Measurements from ENCODE around the gene NCKAP5L. TPM values are rescaled to one million over a fixed set of nuclear protein-coding genes. Genes with fewer than 3 reads are reported as not detected.
A peak's percentile ranks its signal among the peaks of the same experiment; 100 is the strongest.
"Not testable (repeated sequence)": the region's sequence is repeated elsewhere in the genome, so short reads cannot be mapped to it uniquely, and the experiment has no call there.

The NCKAP5L gene
- polyA plus RNA-seq, 3 donors: 3.7 to 14.9 (median 6.8) TPM

DNA sequence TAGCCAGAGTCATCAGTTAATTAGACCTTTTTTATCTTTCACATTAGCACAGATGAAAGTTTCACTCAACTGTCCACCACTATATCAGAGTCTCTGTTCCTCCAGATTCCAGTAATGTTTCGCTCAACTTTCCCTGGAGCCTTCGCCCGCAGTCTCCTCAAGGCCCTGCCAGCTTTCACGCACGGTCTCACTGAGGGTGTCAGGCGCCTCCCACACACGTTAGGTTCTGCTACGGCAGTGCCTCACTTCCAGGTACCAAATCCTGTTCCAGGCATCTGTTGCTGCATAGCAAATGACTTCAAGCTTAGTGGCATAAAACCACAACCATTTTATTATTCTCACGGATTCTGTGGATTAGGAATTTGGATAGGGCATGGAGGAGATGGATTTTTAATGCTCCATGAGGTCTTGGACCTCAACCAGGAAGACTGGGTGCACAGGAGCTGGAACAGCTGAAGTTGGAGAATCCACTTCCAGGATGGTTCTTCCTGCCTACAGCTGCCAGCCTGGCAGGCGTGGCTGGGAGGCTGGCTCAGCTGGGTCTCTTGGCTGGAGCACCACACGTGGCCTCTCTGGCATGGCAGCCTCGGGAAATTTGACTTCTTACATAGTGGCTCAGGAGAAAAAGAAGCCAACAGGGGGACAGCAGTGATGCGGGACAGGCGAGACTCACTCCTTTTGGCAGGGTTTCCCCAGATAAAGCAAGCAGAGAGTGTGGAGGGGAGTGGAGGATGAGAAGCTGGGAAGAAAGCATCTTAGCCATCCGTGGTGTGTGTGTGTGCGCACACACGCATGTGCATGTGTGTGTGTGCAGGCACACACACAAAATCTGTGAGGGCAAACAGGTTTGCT is 36.0 kb upstream of the NCKAP5L start:
- Histone ChIP-seq H3K27me3 (ENCODE audit: control insufficient read depth in 2 of 2, insufficient read depth in 2 of 2, low read length in 2 of 2) (no peaks in the 10 kb centered on the region), H3K4me2 (replicated peaks; ENCODE audit: extremely low read depth, low read length, poor library complexity, severe bottlenecking) (no peak overlapping the region), H3K4me3 (replicated peaks in 1 of 3; ENCODE audit: low read depth in 2 of 3, low read length in 3 of 3) (no peak overlapping the region), H3K9me3 (replicated peaks in 1 of 2; ENCODE audit: control insufficient read depth in 1 of 2, insufficient read depth in 1 of 2, low read length in 2 of 2) (no peaks in the 10 kb centered on the region), H2AFZ (ENCODE audit: insufficient read depth, low read depth, low read length, poor library complexity, severe bottlenecking) (no peak overlapping the region), H3K36me3 (replicated peaks in 1 of 2; ENCODE audit: control insufficient read depth in 1 of 2, insufficient read depth in 2 of 2, low read length in 2 of 2) (no peaks in the 10 kb centered on the region), H4K20me1 (ENCODE audit: insufficient read depth, low read length) (no peaks in the 10 kb centered on the region), H3K4me1 (ENCODE audit: control insufficient read depth in 1 of 2, insufficient read depth in 2 of 2, low read length in 2 of 2) (no peaks in the 10 kb centered on the region), H3K79me2 (ENCODE audit: insufficient read depth, low read length) (no peaks in the 10 kb centered on the region), H3K9ac (ENCODE audit: insufficient read depth, low read length, poor library complexity, severe bottlenecking) (no peak overlapping the region), H3K27ac (ENCODE audit: low read depth in 1 of 2, low read length in 2 of 2) (no peak overlapping the region)
- H3K27ac Mint-ChIP-seq: no peak overlapping the region
- TF ChIP-seq, protein P1, sequence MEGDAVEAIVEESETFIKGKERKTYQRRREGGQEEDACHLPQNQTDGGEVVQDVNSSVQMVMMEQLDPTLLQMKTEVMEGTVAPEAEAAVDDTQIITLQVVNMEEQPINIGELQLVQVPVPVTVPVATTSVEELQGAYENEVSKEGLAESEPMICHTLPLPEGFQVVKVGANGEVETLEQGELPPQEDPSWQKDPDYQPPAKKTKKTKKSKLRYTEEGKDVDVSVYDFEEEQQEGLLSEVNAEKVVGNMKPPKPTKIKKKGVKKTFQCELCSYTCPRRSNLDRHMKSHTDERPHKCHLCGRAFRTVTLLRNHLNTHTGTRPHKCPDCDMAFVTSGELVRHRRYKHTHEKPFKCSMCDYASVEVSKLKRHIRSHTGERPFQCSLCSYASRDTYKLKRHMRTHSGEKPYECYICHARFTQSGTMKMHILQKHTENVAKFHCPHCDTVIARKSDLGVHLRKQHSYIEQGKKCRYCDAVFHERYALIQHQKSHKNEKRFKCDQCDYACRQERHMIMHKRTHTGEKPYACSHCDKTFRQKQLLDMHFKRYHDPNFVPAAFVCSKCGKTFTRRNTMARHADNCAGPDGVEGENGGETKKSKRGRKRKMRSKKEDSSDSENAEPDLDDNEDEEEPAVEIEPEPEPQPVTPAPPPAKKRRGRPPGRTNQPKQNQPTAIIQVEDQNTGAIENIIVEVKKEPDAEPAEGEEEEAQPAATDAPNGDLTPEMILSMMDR (IDR thresholded peaks at IDR 0.05): no peak
- WGBS (ENCODE audit: insufficient coverage): 85% methylated on average over 16 of the region's 17 CpGs
- H3K36me3 Mint-ChIP-seq: no peaks in the 10 kb centered on the region
- peaks cover 0 to 5% (median 0%) of the 10 kb centered on the region in 7 donors for H3K9me3 Mint-ChIP-seq
- intact Hi-C loops (cut with micrococcal nuclease): no loop called here
- H3K4me3 Mint-ChIP-seq: no peak overlapping the region
- H3K4me1 Mint-ChIP-seq: no peaks in the 10 kb centered on the region
- peaks cover 11 to 32% (median 19%) of the 10 kb centered on the region in 3 donors for H3K27me3 Mint-ChIP-seq (ENCODE audit: low read depth in 3 of 3)
- no peak for DNase-seq

DNA sequence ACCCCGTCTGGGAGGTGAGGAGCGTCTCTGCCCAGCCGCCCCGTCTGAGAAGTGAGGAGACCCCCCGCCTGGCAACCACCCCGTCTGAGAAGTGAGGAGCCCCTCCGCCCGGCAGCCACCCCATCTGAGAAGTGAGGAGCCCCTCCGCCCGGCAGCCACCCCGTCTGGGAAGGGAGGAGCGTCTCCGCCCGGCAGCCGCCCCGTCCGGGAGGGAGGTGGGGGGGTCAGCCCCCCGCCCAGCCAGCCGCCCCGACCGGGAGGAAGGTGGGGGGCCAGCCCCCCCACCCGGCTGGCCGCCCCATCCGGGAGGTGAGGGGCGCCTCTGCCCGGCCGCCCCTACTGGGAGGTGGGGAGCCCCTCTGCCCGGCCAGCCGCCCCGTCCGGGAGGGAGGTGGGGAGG is 32.7 kb upstream of the NCKAP5L start:
- H3K4me1 ChIP-seq (ENCODE audit: control insufficient read depth in 1 of 2, insufficient read depth in 2 of 2, low read length in 2 of 2); H3K27me3 ChIP-seq (ENCODE audit: control insufficient read depth in 2 of 2, insufficient read depth in 2 of 2, low read length in 2 of 2); H3K27ac Mint-ChIP-seq; intact Hi-C loops (cut with micrococcal nuclease); H3K4me1 Mint-ChIP-seq; H2AFZ ChIP-seq (ENCODE audit: insufficient read depth, low read depth, low read length, poor library complexity, severe bottlenecking); H4K20me1 ChIP-seq (ENCODE audit: insufficient read depth, low read length); H3K9ac ChIP-seq (ENCODE audit: insufficient read depth, low read length, poor library complexity, severe bottlenecking); H3K4me2 ChIP-seq (replicated peaks; ENCODE audit: extremely low read depth, low read length, poor library complexity, severe bottlenecking); H3K4me3 ChIP-seq (replicated peaks in 1 of 3; ENCODE audit: low read depth in 2 of 3, low read length in 3 of 3); H3K27ac ChIP-seq (ENCODE audit: low read depth in 1 of 2, low read length in 2 of 2); H3K36me3 ChIP-seq (replicated peaks in 1 of 2; ENCODE audit: control insufficient read depth in 1 of 2, insufficient read depth in 2 of 2, low read length in 2 of 2); H3K9me3 Mint-ChIP-seq; H3K36me3 Mint-ChIP-seq; DNase-seq; H3K79me2 ChIP-seq (ENCODE audit: insufficient read depth, low read length); H3K9me3 ChIP-seq (replicated peaks in 1 of 2; ENCODE audit: control insufficient read depth in 1 of 2, insufficient read depth in 1 of 2, low read length in 2 of 2); H3K4me3 Mint-ChIP-seq: not testable (repeated sequence)
- peaks cover 11 to 31% (median 17%) of the 10 kb centered on the region in 3 donors for H3K27me3 Mint-ChIP-seq (ENCODE audit: low read depth in 3 of 3)
- 100% methylated on average over 4 of the region's 31 CpGs for WGBS (ENCODE audit: insufficient coverage)

GRCh38 chr12:49855890-49856289 is 27.7 kb upstream of the NCKAP5L start:
- DNase-seq; H2AFZ ChIP-seq (ENCODE audit: insufficient read depth, low read depth, low read length, poor library complexity, severe bottlenecking); H3K4me1 Mint-ChIP-seq; H3K9ac ChIP-seq (ENCODE audit: insufficient read depth, low read length, poor library complexity, severe bottlenecking); H3K36me3 Mint-ChIP-seq; H3K27me3 ChIP-seq (ENCODE audit: control insufficient read depth in 2 of 2, insufficient read depth in 2 of 2, low read length in 2 of 2); H3K27ac Mint-ChIP-seq; intact Hi-C loops (cut with micrococcal nuclease); H3K27ac ChIP-seq (ENCODE audit: low read depth in 1 of 2, low read length in 2 of 2); H3K9me3 ChIP-seq (replicated peaks in 1 of 2; ENCODE audit: control insufficient read depth in 1 of 2, insufficient read depth in 1 of 2, low read length in 2 of 2); H3K4me1 ChIP-seq (ENCODE audit: control insufficient read depth in 1 of 2, insufficient read depth in 2 of 2, low read length in 2 of 2); H4K20me1 ChIP-seq (ENCODE audit: insufficient read depth, low read length); H3K79me2 ChIP-seq (ENCODE audit: insufficient read depth, low read length); H3K9me3 Mint-ChIP-seq; H3K36me3 ChIP-seq (replicated peaks in 1 of 2; ENCODE audit: control insufficient read depth in 1 of 2, insufficient read depth in 2 of 2, low read length in 2 of 2); H3K4me2 ChIP-seq (replicated peaks; ENCODE audit: extremely low read depth, low read length, poor library complexity, severe bottlenecking); H3K4me3 ChIP-seq (replicated peaks in 1 of 3; ENCODE audit: low read depth in 2 of 3, low read length in 3 of 3): not testable (repeated sequence)
- peak overlapping the region in 1 of 2 donors; percentile 21 for H3K4me3 Mint-ChIP-seq
- peaks cover 14 to 28% (median 14%) of the 10 kb centered on the region in 3 donors for H3K27me3 Mint-ChIP-seq (ENCODE audit: low read depth in 3 of 3)
- WGBS (ENCODE audit: insufficient coverage): no CpG with 5 or more reads among the region's 4 CpGs

All from CD14-positive monocyte (primary cell).